IPS-11a (cell line): ENCODE measurements around the gene STXBP1.

Experiments used
- H3K4me3 ChIP-seq: one replicate; pipeline ENCODE4 v1.5.1; 2013; ENCODE audit warnings: low read depth, low read length, control low read depth

Gene STXBP1

GRCh38 chr9:127731938-127732337 lies 119.9 kb downstream of the STXBP1 start:
- no peak overlapping the region for H3K4me3 ChIP-seq

GRCh38 chr9:127732444-127732843 lies 120.4 kb downstream of the STXBP1 start:
- no peak overlapping the region for H3K4me3 ChIP-seq

- H3K4me3 ChIP-seq: no peak overlapping the region
Measured at GRCh38 chr9:127733614-127734013, 121.5 kb downstream of the STXBP1 start.

GRCh38 chr9:127734247-127734746 lies 122.2 kb downstream of the STXBP1 start:
- H3K4me3 ChIP-seq: peak overlapping the region; percentile 69

GRCh38 chr9:127734747-127735529 lies 122.9 kb downstream of the STXBP1 start, which contains the start of gene TOR2A:
Gene TOR2A, minus strand, starts transcription at chr9:127735294. Its CDS starts 24 bp downstream, at chr9:127735270.
- H3K4me3 ChIP-seq: peak within 1 kb of the TSS; percentile 69

- H3K4me3 ChIP-seq: no peak overlapping the region
Measured at GRCh38 chr9:127735530-127736185, 123.6 kb downstream of the STXBP1 start.

GRCh38 chr9:127738666-127739065 lies 126.6 kb downstream of the STXBP1 start:
- no peak overlapping the region for H3K4me3 ChIP-seq

GRCh38 chr9:127739614-127740330 lies 127.7 kb downstream of the STXBP1 start:
- no peak overlapping the region for H3K4me3 ChIP-seq

- peak overlapping the region; percentile 35 for H3K4me3 ChIP-seq
Measured at GRCh38 chr9:127741831-127742434, 129.9 kb downstream of the STXBP1 start.
